ENCODE data around the gene SPTLC3.

SPTLC3 gene

DNA sequence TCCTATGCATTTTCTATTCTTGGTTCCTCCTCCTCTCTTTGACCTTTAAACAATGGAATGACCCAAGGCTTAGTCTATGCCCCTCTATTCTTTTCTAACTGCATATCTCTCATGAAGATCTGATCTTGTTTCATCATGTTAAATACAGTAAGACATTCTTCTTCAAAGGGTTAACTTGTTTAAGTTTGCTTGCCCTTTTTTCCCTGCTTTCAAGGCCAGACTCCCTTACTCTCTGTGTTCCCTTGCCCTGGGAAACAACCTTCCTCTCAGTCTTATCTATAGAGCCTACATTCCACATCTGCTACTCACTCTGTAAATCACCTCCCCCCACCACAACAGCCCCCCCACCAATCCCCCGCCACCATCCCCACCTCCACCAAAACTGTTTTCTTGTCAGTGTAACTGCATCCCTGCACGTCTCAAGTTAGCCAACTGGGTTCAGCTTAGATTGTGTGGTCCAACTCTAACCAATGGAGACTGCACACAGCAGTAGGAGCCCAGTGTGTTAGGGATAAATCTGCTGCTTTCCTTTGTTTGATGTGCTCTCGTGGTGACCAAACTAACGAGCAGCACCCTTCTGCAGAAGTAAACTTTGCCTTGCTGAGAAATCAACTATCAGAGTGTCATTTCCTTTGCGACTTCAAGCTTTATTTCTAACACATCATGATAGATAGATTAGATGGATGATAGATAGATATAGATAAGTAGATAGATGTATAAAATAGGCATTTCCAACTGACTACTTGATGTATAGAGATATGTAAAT lies 12.6 kb downstream of the SPTLC3 start:
- peaks cover 3% of the 10 kb centered on the region for H3K36me3 ChIP-seq (ENCODE audit: control insufficient read depth, insufficient read depth, low read length)
- no peak overlapping the region for H3K9ac ChIP-seq (ENCODE audit: low read depth, low read length)
- no peaks in the 10 kb centered on the region for H3K4me1 ChIP-seq (ENCODE audit: control insufficient read depth, insufficient read depth, low read length)
- peaks cover 7% of the 10 kb centered on the region for H3K9me3 ChIP-seq (ENCODE audit: control insufficient read depth, insufficient read depth, low read length)
- H3K4me3 ChIP-seq (ENCODE audit: low read depth, low read length): no peak overlapping the region
- no peaks in the 10 kb centered on the region for H3K27me3 ChIP-seq (ENCODE audit: control insufficient read depth, insufficient read depth, low read length)

DNA sequence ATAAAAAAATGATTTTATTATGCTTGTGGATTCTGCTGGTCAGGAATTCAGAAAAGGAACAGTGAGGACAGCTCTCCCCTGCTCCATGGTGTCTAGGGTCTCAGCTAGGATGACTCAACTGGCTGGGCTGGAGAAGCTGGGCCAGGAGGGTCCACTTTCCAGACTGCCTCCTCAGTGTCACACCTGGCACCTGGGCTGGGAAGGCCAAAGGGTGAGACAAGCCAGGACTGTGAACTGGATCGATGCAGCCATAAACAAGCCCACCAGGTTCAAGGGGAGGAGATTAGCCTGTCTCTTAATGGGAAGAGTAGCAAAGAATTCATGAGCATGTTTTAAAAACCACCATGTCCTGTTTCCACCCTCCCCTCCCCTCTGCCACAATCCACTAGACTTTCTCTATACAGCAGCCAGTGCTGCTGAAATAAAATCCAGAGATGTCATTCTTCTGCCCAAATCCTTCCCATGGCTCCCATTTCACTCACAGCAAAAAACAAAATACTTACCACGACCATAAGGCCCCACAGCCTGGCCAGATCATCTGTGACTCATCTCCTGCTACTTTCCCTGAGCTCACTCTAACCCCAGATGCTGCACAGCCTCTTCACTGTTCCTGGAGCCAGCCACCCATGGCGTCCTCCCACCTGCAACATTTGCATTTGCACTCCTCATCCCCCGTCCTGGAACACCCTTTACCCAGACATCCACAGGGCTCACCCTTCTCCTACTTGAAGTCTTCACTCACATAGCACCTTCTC lies 13.8 kb downstream of the SPTLC3 start:
- Histone ChIP-seq H3K9me3 (ENCODE audit: control insufficient read depth, insufficient read depth, low read length) (peaks cover 7% of the 10 kb centered on the region), H3K4me3 (ENCODE audit: low read depth, low read length) (no peak overlapping the region), H3K36me3 (ENCODE audit: control insufficient read depth, insufficient read depth, low read length) (peaks cover 3% of the 10 kb centered on the region), H3K4me1 (ENCODE audit: control insufficient read depth, insufficient read depth, low read length) (no peaks in the 10 kb centered on the region), H3K27me3 (ENCODE audit: control insufficient read depth, insufficient read depth, low read length) (no peaks in the 10 kb centered on the region), H3K9ac (ENCODE audit: low read depth, low read length) (no peak overlapping the region)

DNA sequence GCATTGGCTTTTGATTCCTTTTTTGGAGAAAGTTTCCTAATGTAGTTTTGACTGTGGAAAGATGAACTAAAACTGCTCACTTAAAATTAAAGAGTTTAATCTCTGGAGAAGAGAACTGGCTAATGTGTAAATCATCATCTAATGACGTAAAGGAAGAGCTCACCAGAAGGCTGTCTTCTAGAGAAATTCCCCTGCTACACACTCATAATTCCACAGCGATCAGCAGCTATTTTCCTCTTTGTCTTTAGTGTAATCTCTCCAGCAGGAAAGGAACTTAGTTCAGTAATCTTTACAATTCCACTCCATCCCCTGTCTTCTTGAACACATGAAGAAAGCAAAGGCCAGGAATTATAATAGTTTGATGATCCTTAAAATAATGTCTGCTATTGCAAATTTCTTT lies 15.8 kb downstream of the SPTLC3 start:
- Histone ChIP-seq H3K9ac (ENCODE audit: low read depth, low read length) (no peak overlapping the region), H3K27me3 (ENCODE audit: control insufficient read depth, insufficient read depth, low read length) (no peaks in the 10 kb centered on the region), H3K4me1 (ENCODE audit: control insufficient read depth, insufficient read depth, low read length) (no peaks in the 10 kb centered on the region), H3K4me3 (ENCODE audit: low read depth, low read length) (no peak overlapping the region), H3K9me3 (ENCODE audit: control insufficient read depth, insufficient read depth, low read length) (peaks cover 7% of the 10 kb centered on the region), H3K36me3 (ENCODE audit: control insufficient read depth, insufficient read depth, low read length) (peaks cover 3% of the 10 kb centered on the region)

GRCh38 chr20:13025181-13025580 lies 16.4 kb downstream of the SPTLC3 start:
- Histone ChIP-seq H3K36me3 (ENCODE audit: control insufficient read depth, insufficient read depth, low read length) (peaks cover 3% of the 10 kb centered on the region), H3K27me3 (ENCODE audit: control insufficient read depth, insufficient read depth, low read length) (no peaks in the 10 kb centered on the region), H3K4me3 (ENCODE audit: low read depth, low read length) (no peak overlapping the region), H3K9ac (ENCODE audit: low read depth, low read length) (no peak overlapping the region), H3K4me1 (ENCODE audit: control insufficient read depth, insufficient read depth, low read length) (no peaks in the 10 kb centered on the region), H3K9me3 (ENCODE audit: control insufficient read depth, insufficient read depth, low read length) (peaks cover 7% of the 10 kb centered on the region)

GRCh38 chr20:13028001-13028400 lies 19.2 kb downstream of the SPTLC3 start:
- Histone ChIP-seq H3K36me3 (ENCODE audit: control insufficient read depth, insufficient read depth, low read length) (no peaks in the 10 kb centered on the region), H3K27me3 (ENCODE audit: control insufficient read depth, insufficient read depth, low read length) (no peaks in the 10 kb centered on the region), H3K9ac (ENCODE audit: low read depth, low read length) (no peak overlapping the region), H3K4me3 (ENCODE audit: low read depth, low read length) (no peak overlapping the region), H3K9me3 (ENCODE audit: control insufficient read depth, insufficient read depth, low read length) (no peaks in the 10 kb centered on the region), H3K4me1 (ENCODE audit: control insufficient read depth, insufficient read depth, low read length) (no peaks in the 10 kb centered on the region)

DNA sequence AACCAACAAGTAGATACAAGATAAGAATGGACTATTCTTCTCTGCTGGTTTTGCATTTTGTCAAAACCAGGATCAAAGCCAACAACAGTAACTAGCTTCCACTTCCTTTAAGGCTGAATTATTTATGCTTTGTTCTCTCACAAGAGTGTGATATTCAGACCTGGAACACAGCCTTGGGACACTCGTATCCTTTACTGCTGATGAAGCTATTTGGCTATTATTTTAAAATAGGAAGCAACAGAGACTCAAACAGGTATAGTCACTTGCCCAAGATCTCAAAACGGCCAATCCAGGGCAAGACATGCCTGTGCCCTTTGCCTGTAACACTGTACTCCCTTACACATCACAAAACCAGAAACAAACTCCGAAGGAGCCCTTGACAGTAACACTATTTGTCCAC lies 19.9 kb downstream of the SPTLC3 start:
- H3K4me1 ChIP-seq (ENCODE audit: control insufficient read depth, insufficient read depth, low read length): no peaks in the 10 kb centered on the region
- H3K36me3 ChIP-seq (ENCODE audit: control insufficient read depth, insufficient read depth, low read length): no peaks in the 10 kb centered on the region
- no peaks in the 10 kb centered on the region for H3K27me3 ChIP-seq (ENCODE audit: control insufficient read depth, insufficient read depth, low read length)

GRCh38 chr20:13029687-13030375 lies 21.1 kb downstream of the SPTLC3 start:
- Histone ChIP-seq H3K4me3 (ENCODE audit: low read depth, low read length) (no peak overlapping the region), H3K9me3 (ENCODE audit: control insufficient read depth, insufficient read depth, low read length) (no peaks in the 10 kb centered on the region), H3K4me1 (ENCODE audit: control insufficient read depth, insufficient read depth, low read length) (no peaks in the 10 kb centered on the region), H3K36me3 (ENCODE audit: control insufficient read depth, insufficient read depth, low read length) (no peaks in the 10 kb centered on the region), H3K9ac (ENCODE audit: low read depth, low read length) (no peak overlapping the region), H3K27me3 (ENCODE audit: control insufficient read depth, insufficient read depth, low read length) (no peaks in the 10 kb centered on the region)

More for the DNA sequence above, 19.9 kb downstream of the SPTLC3 start:
- Histone ChIP-seq H3K9ac (ENCODE audit: low read depth, low read length) (no peak overlapping the region), H3K4me3 (ENCODE audit: low read depth, low read length) (no peak overlapping the region), H3K9me3 (ENCODE audit: control insufficient read depth, insufficient read depth, low read length) (no peaks in the 10 kb centered on the region)

DNA sequence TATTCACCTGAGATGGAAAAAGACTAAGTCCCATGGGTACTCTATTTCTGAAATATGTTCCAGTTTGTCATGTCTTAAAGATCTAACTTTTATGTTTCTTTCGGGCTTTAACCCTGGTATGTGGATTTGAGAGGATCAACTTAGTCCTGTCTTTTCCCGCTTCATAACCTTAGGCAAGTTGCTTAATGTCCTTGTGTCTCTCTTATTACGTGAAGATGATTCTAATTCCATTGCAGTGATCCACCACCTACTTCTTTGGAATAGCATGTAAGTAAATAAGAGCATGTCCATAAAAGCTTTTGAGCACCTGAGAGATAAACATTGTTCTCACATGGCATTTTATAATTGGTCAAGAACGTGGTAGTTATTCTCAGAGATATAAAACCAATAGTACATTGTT lies 23.0 kb downstream of the SPTLC3 start:
- Histone ChIP-seq H3K36me3 (ENCODE audit: control insufficient read depth, insufficient read depth, low read length) (no peaks in the 10 kb centered on the region), H3K4me1 (ENCODE audit: control insufficient read depth, insufficient read depth, low read length) (no peaks in the 10 kb centered on the region), H3K9ac (ENCODE audit: low read depth, low read length) (no peak overlapping the region), H3K27me3 (ENCODE audit: control insufficient read depth, insufficient read depth, low read length) (no peaks in the 10 kb centered on the region), H3K9me3 (ENCODE audit: control insufficient read depth, insufficient read depth, low read length) (no peaks in the 10 kb centered on the region), H3K4me3 (ENCODE audit: low read depth, low read length) (no peak overlapping the region)

- H3K9ac ChIP-seq (ENCODE audit: low read depth, low read length): no peak overlapping the region
- H3K36me3 ChIP-seq (ENCODE audit: control insufficient read depth, insufficient read depth, low read length): no peaks in the 10 kb centered on the region
- H3K4me3 ChIP-seq (ENCODE audit: low read depth, low read length): no peak overlapping the region
- H3K4me1 ChIP-seq (ENCODE audit: control insufficient read depth, insufficient read depth, low read length): no peaks in the 10 kb centered on the region
- H3K9me3 ChIP-seq (ENCODE audit: control insufficient read depth, insufficient read depth, low read length): no peaks in the 10 kb centered on the region
- H3K27me3 ChIP-seq (ENCODE audit: control insufficient read depth, insufficient read depth, low read length): no peaks in the 10 kb centered on the region
These were observed 25.3 kb downstream of the SPTLC3 start for GRCh38 chr20:13034115-13034514.

DNA sequence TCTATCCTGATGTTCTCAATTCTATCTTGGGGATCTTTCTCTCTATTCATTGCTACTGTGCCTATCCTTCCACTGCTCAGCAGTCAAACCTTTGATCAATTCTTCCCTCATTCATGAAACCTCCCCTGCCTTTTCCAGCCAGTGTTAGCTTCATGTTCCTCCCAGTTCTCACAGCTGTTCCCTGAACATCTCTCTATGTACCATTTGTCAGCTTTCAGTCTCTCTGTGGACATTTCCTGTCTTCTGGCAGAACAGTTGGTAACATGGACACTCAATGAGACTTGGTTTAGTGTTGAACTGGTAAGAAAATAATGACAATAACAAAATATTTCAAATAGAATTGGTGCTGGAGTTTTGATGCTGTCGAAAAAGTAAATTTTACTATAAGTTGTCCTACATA lies 26.2 kb downstream of the SPTLC3 start:
- Histone ChIP-seq H3K4me3 (ENCODE audit: low read depth, low read length) (no peak overlapping the region), H3K9ac (ENCODE audit: low read depth, low read length) (no peak overlapping the region), H3K36me3 (ENCODE audit: control insufficient read depth, insufficient read depth, low read length) (no peaks in the 10 kb centered on the region), H3K27me3 (ENCODE audit: control insufficient read depth, insufficient read depth, low read length) (no peaks in the 10 kb centered on the region), H3K9me3 (ENCODE audit: control insufficient read depth, insufficient read depth, low read length) (no peaks in the 10 kb centered on the region), H3K4me1 (ENCODE audit: control insufficient read depth, insufficient read depth, low read length) (no peaks in the 10 kb centered on the region)

GRCh38 chr20:13035399-13036152 lies 26.8 kb downstream of the SPTLC3 start:
- H3K27me3 ChIP-seq (ENCODE audit: control insufficient read depth, insufficient read depth, low read length): no peaks in the 10 kb centered on the region
- H3K4me3 ChIP-seq (ENCODE audit: low read depth, low read length): no peak overlapping the region
- no peaks in the 10 kb centered on the region for H3K4me1 ChIP-seq (ENCODE audit: control insufficient read depth, insufficient read depth, low read length)
- H3K9me3 ChIP-seq (ENCODE audit: control insufficient read depth, insufficient read depth, low read length): no peaks in the 10 kb centered on the region
- H3K36me3 ChIP-seq (ENCODE audit: control insufficient read depth, insufficient read depth, low read length): no peaks in the 10 kb centered on the region
- no peak overlapping the region for H3K9ac ChIP-seq (ENCODE audit: low read depth, low read length)
